ENCODE data around the gene EFEMP1.
"Not testable (repeated sequence)": the region's sequence is repeated elsewhere in the genome, so short reads cannot be mapped to it uniquely, and the experiment has no call there.

The EFEMP1 gene

GRCh38 chr2:55865096-55865835 is 58.3 kb downstream of the EFEMP1 start:
- DNase-seq (ENCODE audit: low spot score), result no peak

GRCh38 chr2:55864351-55865084 is 59.1 kb downstream of the EFEMP1 start:
- no peak for DNase-seq (ENCODE audit: low spot score)

- peak; percentile 57 for DNase-seq (ENCODE audit: low spot score)
Observed at GRCh38 chr2:55862673-55863390, 60.8 kb downstream of the EFEMP1 start.

- peak; percentile 25 for DNase-seq (ENCODE audit: low spot score)
Observed at GRCh38 chr2:55862246-55862645, 61.3 kb downstream of the EFEMP1 start.

- no peak for DNase-seq (ENCODE audit: low spot score)
Observed at GRCh38 chr2:55861733-55862132, 61.8 kb downstream of the EFEMP1 start.

- no peak for DNase-seq (ENCODE audit: low spot score)
Observed at GRCh38 chr2:55860832-55861231, 62.8 kb downstream of the EFEMP1 start.

- DNase-seq (ENCODE audit: low spot score), result no peak
Observed at GRCh38 chr2:55859875-55860274, 63.7 kb downstream of the EFEMP1 start.

- no peak for DNase-seq (ENCODE audit: low spot score)
Observed at GRCh38 chr2:55857766-55858165, 65.8 kb downstream of the EFEMP1 start.

- DNase-seq (ENCODE audit: low spot score), result no peak
Observed at GRCh38 chr2:55856936-55857335, 66.6 kb downstream of the EFEMP1 start.

- DNase-seq (ENCODE audit: low spot score), result no peak
Observed at GRCh38 chr2:55848096-55848495, 75.5 kb downstream of the EFEMP1 start.

GRCh38 chr2:55846426-55846825 is 77.2 kb downstream of the EFEMP1 start:
- no peak for DNase-seq (ENCODE audit: low spot score)

- no peak for DNase-seq (ENCODE audit: low spot score)
Observed at GRCh38 chr2:55844986-55845385, 78.6 kb downstream of the EFEMP1 start.

- DNase-seq (ENCODE audit: low spot score), result no peak
Observed at GRCh38 chr2:55843994-55844345, 79.6 kb downstream of the EFEMP1 start.

GRCh38 chr2:55843096-55843993 is 80.2 kb downstream of the EFEMP1 start:
- DNase-seq (ENCODE audit: low spot score), result peak; percentile 42

GRCh38 chr2:55842046-55842445 is 81.5 kb downstream of the EFEMP1 start:
- no peak for DNase-seq (ENCODE audit: low spot score)

GRCh38 chr2:55840460-55840859 is 83.1 kb downstream of the EFEMP1 start:
- no peak for DNase-seq (ENCODE audit: low spot score)

GRCh38 chr2:55839182-55839819 is 84.3 kb downstream of the EFEMP1 start:
- no peak for DNase-seq (ENCODE audit: low spot score)

GRCh38 chr2:55838653-55839052 is 84.9 kb downstream of the EFEMP1 start:
- DNase-seq (ENCODE audit: low spot score), result no peak

GRCh38 chr2:55838117-55838516 is 85.5 kb downstream of the EFEMP1 start:
- not testable (repeated sequence) for DNase-seq (ENCODE audit: low spot score)

- no peak for DNase-seq (ENCODE audit: low spot score)
Observed at GRCh38 chr2:55837073-55837472, 86.5 kb downstream of the EFEMP1 start.

- DNase-seq (ENCODE audit: low spot score), result not testable (repeated sequence)
Observed at GRCh38 chr2:55831671-55832410, 91.7 kb downstream of the EFEMP1 start.

Data from hepatic stellate cell (primary cell).